K562 (cell line): ENCODE measurements around the gene TTC24. TPM values are rescaled to one million over a fixed set of nuclear protein-coding genes. Genes with fewer than 3 reads are reported as not detected.

ENCODE experiments used
- ARID2 ChIP-seq: fragments of 450-650 bp; IDR thresholded peaks from 2 replicates; pipeline ENCODE4 v1.6.1; 2017; ENCODE audit warnings: antibody characterized with exemption, mild to moderate bottlenecking
- C11orf30 ChIP-seq: fragments of 450-650 bp; IDR thresholded peaks from 2 replicates; pipeline ENCODE4 v1.6.1; 2016; ENCODE audit warnings: low read depth, mild to moderate bottlenecking
- ESRRA ChIP-seq: fragments of 450-650 bp; IDR thresholded peaks from 2 replicates; pipeline ENCODE4 v1.6.1; 2014; ENCODE audit warnings: low read depth, mild to moderate bottlenecking, moderate library complexity, borderline replicate concordance
- EWSR1 ChIP-seq: fragments of 450-650 bp; IDR thresholded peaks from 2 replicates; pipeline ENCODE4 v1.6.1; 2018; ENCODE audit warnings: borderline replicate concordance, mild to moderate bottlenecking, low read depth, moderate library complexity; ENCODE audit not compliant: partially characterized antibody
- HDAC8 ChIP-seq: fragments of 450-650 bp; IDR thresholded peaks from 2 replicates; pipeline ENCODE4 v1.6.1; 2016; ENCODE audit warnings: mild to moderate bottlenecking, missing genetic modification characterization, moderate library complexity, missing compliant biosample characterization
- HMG20A ChIP-seq: fragments of 450-650 bp; formaldehyde crosslinking; conservative IDR thresholded peaks from 2 replicates; pipeline ENCODE4 v1.4.0; 2020; ENCODE audit warnings: mild to moderate bottlenecking, mixed read lengths
- HMGN3 ChIP-seq: IDR thresholded peaks from 2 replicates; pipeline ENCODE4 v1.6.1; 2011; ENCODE audit warnings: borderline replicate concordance, low read depth, mild to moderate bottlenecking, mixed read lengths, low read length; ENCODE audit not compliant: insufficient read length; ENCODE audit errors: extremely low read depth
- KDM1A ChIP-seq, 2 experiments: fragments of 450-650 bp; IDR thresholded peaks; 2 replicates each; pipeline ENCODE4 v1.6.1; 2016; ENCODE audit warnings: mild to moderate bottlenecking in 2 of 2
- MXI1 ChIP-seq: IDR thresholded peaks from 2 replicates; pipeline ENCODE4 v1.6.1; 2011; ENCODE audit warnings: low read depth, mild to moderate bottlenecking, improper control_type of control experiment, low read length
- PHF21A ChIP-seq: fragments of 450-650 bp; IDR thresholded peaks from 2 replicates; pipeline ENCODE4 v1.6.1; 2017; ENCODE audit warnings: low read depth, borderline replicate concordance
- PTTG1 ChIP-seq: fragments of 450-650 bp; IDR thresholded peaks from 2 replicates; pipeline ENCODE4 v1.6.1; 2016; ENCODE audit warnings: low read depth, mild to moderate bottlenecking, missing genetic modification characterization, missing compliant biosample characterization
- SRF ChIP-seq, 2 experiments: fragments of 250-450, 450-650 bp in 1 of 2; sonication (Bioruptor Pico) in 1 of 2; sonication (generic) in 1 of 2; formaldehyde crosslinking; IDR thresholded peaks; 2 replicates each; pipeline versions ENCODE4 v1.5.0 to v1.5.1; 2020 to 2022; ENCODE audit warnings: mild to moderate bottlenecking in 1 of 2, missing genetic modification reagents in 1 of 2
- SRSF9 ChIP-seq: fragments of 200-400 bp; formaldehyde crosslinking; IDR thresholded peaks from 2 replicates; pipeline ENCODE4 v1.6.1; 2017; ENCODE audit warnings: low read depth, low read length, borderline replicate concordance
- TGIF2 ChIP-seq: sonication (generic); formaldehyde crosslinking; IDR thresholded peaks from 2 replicates; pipeline ENCODE4 v1.8.1; 2022; ENCODE audit warnings: mild to moderate bottlenecking, missing genetic modification reagents, moderate library complexity
- ZNF766 ChIP-seq: fragments of 200-800 bp; sonication (Bioruptor generic); conservative IDR thresholded peaks from 2 replicates; pipeline ENCODE4 v1.6.1; 2016; ENCODE audit warnings: missing genetic modification characterization, missing compliant biosample characterization
- polyA plus RNA-seq, 8 experiments: library from polyadenylated mRNA; depleted of rRNA in 4 of 8; stranded (reverse) in 5 of 8; unstranded in 3 of 8; fragments of >200 nt; fragmentation: Nextera tagmentation in 2 of 8; fragmentation: Illumina TruSeq in 1 of 8; extraction: Ambion mirVana in 2 of 8; extraction: Trizol in 1 of 8; gene quantifications; 2 replicates each; pipeline versions ENCODE4 v1.2.1 to v1.2.3, GENCODE V29; 2011 to 2014; ENCODE audit warnings: inconsistent platforms in 1 of 8, missing spikeins in 1 of 8
- total RNA-seq, 7 experiments: library from RNA; depleted of rRNA in 6 of 7; stranded (reverse); fragments of >200 nt in 6 of 7; fragmentation: Illumina TruSeq in 2 of 7; extraction: Trizol in 2 of 7; gene quantifications; 2 replicates each; pipeline versions ENCODE4 v1.2.1 to v1.2.3, GENCODE V29; 2011 to 2021; ENCODE audit warnings: low replicate concordance in 1 of 7
- TF ChIP-seq, protein P1 (sequence below): sonication (generic); formaldehyde crosslinking; IDR thresholded peaks from 2 replicates; pipeline ENCODE4 v1.9.0; 2022; ENCODE audit warnings: mild to moderate bottlenecking, missing genetic modification reagents
- TF ChIP-seq, protein P2 (sequence below): sonication (generic); formaldehyde crosslinking; IDR thresholded peaks from 2 replicates; pipeline ENCODE4 v1.8.1; 2023; ENCODE audit warnings: mild to moderate bottlenecking, missing genetic modification reagents
- TF ChIP-seq, protein P3 (sequence below): fragments of 250-450 bp; sonication (Bioruptor Pico); IDR thresholded peaks from 2 replicates; pipeline ENCODE4 v1.6.1; 2021; ENCODE audit warnings: mild to moderate bottlenecking
- TF ChIP-seq, protein P4 (sequence below), 2 experiments: fragments of 450-650 bp in 1 of 2; sonication (generic) in 1 of 2; formaldehyde crosslinking in 1 of 2; IDR thresholded peaks in 1 of 2; conservative IDR thresholded peaks in 1 of 2; 2 replicates each; pipeline versions ENCODE4 v1.6.1 to v1.8.1; 2016 to 2023; ENCODE audit warnings: mild to moderate bottlenecking in 2 of 2, moderate library complexity in 2 of 2, inconsistent platforms in 1 of 2, missing genetic modification reagents in 1 of 2
- TF ChIP-seq, protein P5 (sequence below): fragments of 250-450 bp; sonication (Bioruptor Pico); IDR thresholded peaks from 2 replicates; pipeline ENCODE4 v1.8.0; 2021; ENCODE audit warnings: moderate library complexity, mild to moderate bottlenecking, inconsistent platforms

TTC24 gene
- total and polyA plus RNA-seq, 9 of the 15 experiments (the other 6 are each of a cell fraction or from before 2014, with no cell fraction given) = not detected

DNA sequence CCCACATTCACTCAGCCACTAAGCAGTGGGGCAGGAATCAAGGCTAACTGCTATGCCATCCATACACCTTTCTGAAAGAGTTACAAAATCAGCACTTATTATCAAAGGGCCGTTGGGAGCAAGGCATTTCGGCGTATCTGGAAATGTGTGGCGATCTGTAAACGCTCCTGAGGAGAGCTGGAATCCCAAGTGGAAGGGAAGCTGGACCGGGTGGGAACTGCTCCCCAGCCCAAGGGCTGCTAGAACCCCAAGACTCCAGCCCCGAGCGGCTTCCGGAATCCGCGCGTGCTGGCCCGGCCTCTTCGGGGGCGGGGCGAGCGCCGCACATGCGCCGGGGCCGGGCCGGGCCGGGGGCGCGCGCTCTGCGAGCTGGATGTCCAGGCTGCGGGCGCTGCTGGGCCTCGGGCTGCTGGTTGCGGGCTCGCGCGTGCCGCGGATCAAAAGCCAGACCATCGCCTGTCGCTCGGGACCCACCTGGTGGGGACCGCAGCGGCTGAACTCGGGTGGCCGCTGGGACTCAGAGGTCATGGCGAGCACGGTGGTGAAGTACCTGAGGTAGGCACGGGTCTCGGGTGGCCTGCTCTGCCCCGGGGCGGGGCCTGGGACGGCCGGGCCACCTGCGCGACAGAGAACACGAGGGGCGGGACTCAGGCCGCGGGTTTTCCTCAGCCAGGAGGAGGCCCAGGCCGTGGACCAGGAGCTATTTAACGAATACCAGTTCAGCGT lies 12.1 kb downstream of the TTC24 start, which contains the start of gene NAXE (continued):
- TF ChIP-seq ARID2 (no peak), EWSR1 (no peak), HMGN3 (peak; percentile 72), SRSF9 (no peak), ESRRA (peak; percentile 59; the same call in 1 of the 2 replicates), PTTG1 (tag) (no peak), MXI1 (no peak), ZNF766 (CRISPR knock-in tag) (no peak), C11orf30 (peak; percentile 50), PHF21A (no peak), SRF (CRISPR knock-in tag; IDR thresholded peaks at IDR 0.05) (no peak), KDM1A (IDR thresholded peaks at IDR 0.05) (no peak), HMG20A (CRISPR knock-in tag) (no peak), TGIF2 (CRISPR knock-in tag) (no peak), HDAC8 (tag) (no peak)
- TF ChIP-seq, protein P1, sequence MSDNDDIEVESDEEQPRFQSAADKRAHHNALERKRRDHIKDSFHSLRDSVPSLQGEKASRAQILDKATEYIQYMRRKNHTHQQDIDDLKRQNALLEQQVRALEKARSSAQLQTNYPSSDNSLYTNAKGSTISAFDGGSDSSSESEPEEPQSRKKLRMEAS = peak; percentile 76
- TF ChIP-seq, protein P2, sequence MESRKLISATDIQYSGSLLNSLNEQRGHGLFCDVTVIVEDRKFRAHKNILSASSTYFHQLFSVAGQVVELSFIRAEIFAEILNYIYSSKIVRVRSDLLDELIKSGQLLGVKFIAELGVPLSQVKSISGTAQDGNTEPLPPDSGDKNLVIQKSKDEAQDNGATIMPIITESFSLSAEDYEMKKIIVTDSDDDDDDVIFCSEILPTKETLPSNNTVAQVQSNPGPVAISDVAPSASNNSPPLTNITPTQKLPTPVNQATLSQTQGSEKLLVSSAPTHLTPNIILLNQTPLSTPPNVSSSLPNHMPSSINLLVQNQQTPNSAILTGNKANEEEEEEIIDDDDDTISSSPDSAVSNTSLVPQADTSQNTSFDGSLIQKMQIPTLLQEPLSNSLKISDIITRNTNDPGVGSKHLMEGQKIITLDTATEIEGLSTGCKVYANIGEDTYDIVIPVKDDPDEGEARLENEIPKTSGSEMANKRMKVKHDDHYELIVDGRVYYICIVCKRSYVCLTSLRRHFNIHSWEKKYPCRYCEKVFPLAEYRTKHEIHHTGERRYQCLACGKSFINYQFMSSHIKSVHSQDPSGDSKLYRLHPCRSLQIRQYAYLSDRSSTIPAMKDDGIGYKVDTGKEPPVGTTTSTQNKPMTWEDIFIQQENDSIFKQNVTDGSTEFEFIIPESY (CRISPR knock-in tag) = no peak
- TF ChIP-seq, protein P3, sequence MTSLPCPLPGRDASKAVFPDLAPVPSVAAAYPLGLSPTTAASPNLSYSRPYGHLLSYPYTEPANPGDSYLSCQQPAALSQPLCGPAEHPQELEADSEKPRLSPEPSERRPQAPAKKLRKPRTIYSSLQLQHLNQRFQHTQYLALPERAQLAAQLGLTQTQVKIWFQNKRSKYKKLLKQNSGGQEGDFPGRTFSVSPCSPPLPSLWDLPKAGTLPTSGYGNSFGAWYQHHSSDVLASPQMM (CRISPR knock-in tag) = no peak
- TF ChIP-seq, protein P4, sequence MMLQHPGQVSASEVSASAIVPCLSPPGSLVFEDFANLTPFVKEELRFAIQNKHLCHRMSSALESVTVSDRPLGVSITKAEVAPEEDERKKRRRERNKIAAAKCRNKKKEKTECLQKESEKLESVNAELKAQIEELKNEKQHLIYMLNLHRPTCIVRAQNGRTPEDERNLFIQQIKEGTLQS (IDR thresholded peaks at IDR 0.05) = no peak
- TF ChIP-seq, protein P4 (CRISPR knock-in tag; conservative IDR thresholded peaks at IDR 0.05) = no peak
- TF ChIP-seq, protein P5, sequence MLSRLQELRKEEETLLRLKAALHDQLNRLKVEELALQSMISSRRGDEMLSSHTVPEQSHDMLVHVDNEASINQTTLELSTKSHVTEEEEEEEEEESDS = no peak
